EL (cell line): Measurements from ENCODE around the gene NNMT.

ENCODE experiments used
- DNase-seq: peaks from one replicate; pipeline ENCODE4 v3.0.0-alpha.2; 2016

NNMT gene

DNA sequence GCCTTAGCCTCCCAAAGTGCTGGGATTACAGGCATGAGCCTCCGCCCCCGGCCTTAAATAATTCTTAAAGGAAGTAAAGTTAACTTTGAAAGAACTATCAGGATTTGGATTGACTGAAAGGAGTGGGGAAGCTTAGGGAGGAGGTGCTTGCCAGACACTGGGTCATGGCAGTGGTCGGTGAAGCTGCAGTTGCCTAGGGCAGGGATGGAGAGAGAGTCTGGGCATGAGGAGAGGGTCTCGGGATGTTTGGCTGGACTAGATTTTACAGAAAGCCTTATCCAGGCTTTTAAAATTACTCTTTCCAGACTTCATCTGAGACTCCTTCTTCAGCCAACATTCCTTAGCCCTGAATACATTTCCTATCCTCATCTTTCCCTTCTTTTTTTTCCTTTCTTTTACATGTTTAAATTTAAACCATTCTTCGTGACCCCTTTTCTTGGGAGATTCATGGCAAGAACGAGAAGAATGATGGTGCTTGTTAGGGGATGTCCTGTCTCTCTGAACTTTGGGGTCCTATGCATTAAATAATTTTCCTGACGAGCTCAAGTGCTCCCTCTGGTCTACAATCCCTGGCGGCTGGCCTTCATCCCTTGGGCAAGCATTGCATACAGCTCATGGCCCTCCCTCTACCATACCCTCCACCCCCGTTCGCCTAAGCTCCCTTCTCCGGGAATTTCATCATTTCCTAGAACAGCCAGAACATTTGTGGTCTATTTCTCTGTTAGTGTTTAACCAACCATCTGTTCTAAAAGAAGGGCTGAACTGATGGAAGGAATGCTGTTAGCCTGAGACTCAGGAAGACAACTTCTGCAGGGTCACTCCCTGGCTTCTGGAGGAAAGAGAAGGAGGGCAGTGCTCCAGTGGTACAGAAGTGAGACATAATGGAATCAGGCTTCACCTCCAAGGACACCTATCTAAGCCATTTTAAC lies at the start of gene NNMT:
Gene NNMT, plus strand, starts transcription at position 724 of the 929 bp plus-strand sequence. Its CDS starts 158 bp downstream, at position 882.
- DNase-seq, result peak; percentile 96

GRCh38 chr11:114247070-114247789 lies 49.0 kb upstream of the NNMT start:
- DNase-seq, result no peak

DNA sequence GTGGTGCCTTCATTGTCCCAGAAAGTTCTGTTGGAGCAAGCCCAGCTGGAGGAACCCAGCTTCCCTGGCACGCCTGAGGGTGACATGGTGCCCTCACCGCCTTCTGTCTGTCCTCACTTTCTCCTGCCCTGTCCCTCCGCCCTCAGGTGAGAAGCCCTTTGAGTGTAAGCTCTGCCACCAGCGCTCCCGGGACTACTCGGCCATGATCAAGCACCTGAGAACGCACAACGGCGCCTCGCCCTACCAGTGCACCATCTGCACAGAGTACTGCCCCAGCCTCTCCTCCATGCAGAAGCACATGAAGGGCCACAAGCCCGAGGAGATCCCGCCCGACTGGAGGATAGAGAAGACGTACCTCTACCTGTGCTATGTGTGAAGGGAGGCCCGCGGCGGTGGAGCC lies 46.0 kb upstream of the NNMT start:
- DNase-seq, result no peak

- no peak for DNase-seq
Observed at GRCh38 chr11:114250993-114251814, 45.0 kb upstream of the NNMT start.

- DNase-seq, result no peak
Observed at GRCh38 chr11:114251815-114252337, 44.3 kb upstream of the NNMT start.

- no peak for DNase-seq
Observed at GRCh38 chr11:114252767-114253166, 43.4 kb upstream of the NNMT start.

GRCh38 chr11:114253771-114254170 lies 42.4 kb upstream of the NNMT start:
- no peak for DNase-seq

GRCh38 chr11:114254571-114255146 lies 41.5 kb upstream of the NNMT start:
- DNase-seq, result no peak

DNA sequence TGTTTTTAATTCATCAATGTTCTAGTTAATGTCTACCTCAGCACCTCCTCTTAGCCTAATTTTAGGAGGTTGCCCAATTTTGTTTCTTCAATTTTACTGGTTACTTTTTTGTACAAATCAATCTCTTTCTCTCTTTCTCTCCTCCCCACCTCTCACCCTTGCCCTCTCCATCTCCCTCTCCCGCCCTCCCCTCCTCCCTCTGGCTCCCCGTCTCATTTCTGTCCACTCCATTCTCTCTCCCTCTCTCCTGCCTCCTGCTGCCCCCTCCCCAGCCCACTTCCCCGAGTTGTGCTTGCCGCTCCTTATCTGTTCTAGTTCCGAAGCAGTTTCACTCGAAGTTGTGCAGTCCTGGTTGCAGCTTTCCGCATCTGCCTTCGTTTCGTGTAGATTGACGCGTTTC lies 40.9 kb upstream of the NNMT start:
- no peak for DNase-seq

DNA sequence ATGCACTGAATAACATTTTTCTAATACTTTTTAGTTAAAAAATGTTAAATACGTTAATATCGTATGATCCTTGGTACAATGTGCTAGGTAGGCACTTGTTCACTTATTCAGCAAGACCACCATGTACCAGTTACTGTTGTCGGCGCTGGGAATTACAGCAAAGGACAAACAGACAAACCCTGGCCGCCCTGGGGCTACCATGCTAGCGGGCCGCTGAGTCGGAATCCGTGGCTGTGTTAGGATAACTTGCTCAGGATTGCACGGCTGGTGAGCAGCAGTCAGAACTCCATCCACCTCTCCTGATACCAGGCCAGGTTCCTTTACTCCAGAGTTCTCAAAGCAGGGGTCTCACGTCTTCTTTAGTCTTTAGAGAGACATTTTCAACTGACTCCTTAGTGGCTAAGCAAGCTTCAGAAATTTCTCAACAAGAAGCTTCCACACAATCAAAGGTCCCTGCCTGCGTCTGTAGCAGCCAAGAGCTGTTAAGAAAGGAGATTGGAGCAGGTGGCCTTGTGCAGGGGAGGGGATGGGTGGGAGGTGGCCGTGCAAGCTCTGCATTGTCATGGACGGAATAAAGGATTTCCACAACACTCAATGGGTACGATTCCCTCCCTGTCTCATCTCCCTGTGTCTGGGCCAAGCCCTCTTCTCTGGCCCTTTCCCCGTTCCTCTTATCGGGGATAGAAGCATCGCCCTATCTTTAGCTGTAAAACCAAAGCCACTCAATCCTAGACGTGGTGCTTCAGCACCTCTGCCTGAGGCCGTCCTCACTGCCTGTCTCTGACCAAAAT lies 39.8 kb upstream of the NNMT start:
- no peak for DNase-seq

GRCh38 chr11:114256967-114257286 lies 39.3 kb upstream of the NNMT start:
- no peak for DNase-seq

DNA sequence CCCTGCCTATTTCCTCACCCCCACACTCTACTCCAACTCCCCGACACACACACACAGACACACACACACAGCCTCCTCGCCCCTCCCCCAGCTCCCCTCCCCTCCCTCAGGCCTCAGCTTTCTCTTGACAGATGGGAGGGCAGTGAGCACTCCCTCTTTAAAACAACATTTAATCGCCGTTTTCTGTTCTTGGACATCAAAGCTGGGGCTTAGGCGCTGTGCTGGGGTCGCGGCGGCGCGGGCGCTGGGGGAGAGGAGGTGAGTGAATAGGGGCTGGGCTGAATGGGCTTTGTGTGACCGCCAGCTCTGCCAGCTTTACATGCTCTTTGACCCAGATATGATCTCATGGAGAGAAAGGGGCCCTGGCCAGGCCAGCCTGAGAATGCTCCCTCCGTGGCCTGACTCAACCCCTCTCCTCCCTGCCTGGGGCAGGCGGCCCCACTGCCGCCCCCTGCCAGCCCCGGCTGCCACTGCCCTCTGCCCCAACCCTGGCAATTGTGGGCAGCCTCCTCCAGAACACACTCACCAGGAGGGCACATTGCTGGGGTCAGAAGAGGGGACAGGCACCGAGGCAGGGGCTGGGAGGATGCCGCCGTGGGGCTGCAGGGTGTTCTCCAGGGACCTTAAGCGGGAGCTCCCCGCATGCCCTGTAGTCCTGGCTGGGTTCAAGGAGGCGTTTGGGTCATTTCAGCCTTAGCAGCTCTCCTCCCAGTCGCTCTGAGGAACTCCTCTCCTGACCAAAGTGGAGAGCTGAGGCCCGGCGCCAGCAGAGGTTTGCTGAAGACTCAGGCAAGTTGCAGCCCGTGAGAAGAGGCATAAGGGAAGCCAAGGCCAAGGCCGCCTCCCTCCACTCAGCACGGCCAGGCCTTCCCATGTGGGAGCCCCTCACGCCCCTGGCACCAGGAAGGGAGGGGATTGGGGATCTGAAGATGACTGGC lies 38.3 kb upstream of the NNMT start:
- no peak for DNase-seq

- no peak for DNase-seq
Observed at GRCh38 chr11:114258696-114259095, 37.5 kb upstream of the NNMT start.

DNA sequence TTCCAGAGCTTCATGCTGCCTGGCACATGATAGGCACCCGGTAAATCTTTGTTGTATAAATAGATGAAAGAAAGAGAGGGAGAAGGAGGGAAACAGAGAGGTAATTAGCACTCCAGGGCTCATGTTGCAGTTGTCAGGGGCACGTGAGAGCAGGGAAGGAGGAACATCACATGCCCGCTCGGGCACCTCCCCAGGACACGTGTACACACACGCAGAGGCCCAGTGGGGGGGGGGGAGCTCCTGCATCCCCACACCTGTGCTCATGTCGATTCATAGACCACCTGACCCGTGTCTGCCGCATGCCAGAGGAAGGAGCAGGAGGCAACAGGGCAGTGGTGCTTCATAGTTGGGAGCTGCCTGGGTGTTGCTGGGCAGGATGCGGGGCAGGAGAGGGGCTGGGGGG lies 37.1 kb upstream of the NNMT start:
- DNase-seq, result no peak

DNA sequence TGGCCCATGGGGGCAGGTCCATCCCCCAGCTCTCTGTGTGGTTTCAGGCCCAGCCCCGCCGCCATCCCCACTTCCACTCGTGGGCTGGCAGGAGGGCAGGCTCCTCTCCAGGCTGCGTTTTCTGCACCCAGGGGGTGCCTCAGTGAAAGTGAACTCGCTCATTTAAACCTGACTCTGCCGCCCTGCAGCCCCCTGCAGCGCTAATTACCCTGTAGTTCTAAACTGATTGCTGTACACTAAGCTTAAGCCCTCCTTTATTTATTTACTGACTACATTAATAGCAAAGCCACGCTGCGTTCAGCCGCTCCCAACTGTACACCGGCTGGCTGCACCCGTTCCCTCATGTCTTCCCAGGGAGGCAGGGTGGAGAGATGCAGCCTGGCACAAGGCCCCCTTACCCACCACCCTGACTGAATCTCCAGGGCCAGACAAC lies 36.6 kb upstream of the NNMT start:
- DNase-seq, result no peak

DNA sequence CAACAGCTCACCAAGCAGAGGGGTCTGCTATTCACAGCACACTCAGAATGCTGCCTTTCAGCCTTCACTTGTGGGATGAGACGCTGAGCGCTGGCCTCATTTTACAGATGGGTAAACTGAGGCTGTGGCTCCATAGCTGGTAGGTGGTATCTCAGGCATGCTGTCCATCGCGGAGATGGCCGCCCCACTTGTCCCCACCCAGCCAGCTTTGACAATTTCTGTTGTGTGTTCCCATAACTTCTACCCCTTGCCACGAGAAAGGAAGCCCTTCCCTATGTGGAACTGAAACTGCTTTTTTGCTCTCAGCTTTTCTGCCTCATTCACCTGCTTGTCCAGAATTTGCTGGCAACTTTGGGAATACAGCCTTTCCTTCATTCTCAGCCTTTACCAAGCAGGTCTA lies 36.1 kb upstream of the NNMT start:
- DNase-seq, result no peak

DNA sequence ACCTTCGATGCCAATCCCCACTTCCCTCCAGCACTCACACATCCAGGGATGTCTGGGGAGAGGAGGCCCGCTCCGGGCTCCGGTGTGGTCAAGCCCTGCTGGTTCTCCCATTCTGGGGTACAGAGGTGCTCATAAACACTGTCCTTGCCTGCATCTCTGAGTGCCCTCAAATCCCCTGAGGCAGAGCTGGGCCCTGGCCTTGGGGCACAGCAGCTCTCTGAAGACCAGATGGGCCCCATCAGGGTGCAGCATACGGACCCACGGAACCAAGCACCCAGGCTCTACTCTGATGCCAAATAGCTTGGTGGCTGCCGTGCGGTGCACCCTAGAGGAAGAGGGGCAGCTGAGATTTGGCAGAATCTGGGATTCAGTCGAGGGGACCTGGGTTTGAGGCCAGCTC lies 35.7 kb upstream of the NNMT start:
- no peak for DNase-seq

DNA sequence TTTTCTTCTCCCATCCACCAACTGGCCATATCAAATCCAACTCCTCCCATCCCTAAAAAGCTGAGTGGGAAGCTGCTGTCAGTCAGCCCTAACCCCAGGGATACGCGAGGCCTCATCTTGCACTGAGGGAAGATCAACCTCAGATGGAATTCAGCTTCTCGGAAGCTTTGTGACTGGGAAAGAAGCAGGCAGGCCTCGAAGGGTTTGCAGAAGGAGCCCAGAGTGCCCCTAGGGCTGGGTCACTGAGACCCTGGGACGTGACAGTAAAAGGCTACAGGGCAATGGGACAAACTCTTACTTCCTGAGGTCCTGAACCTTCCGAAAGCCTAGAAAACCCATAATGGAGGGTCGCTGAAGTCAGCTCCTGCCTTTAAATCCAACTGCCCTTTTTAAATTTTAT lies 34.4 kb upstream of the NNMT start:
- no peak for DNase-seq

DNA sequence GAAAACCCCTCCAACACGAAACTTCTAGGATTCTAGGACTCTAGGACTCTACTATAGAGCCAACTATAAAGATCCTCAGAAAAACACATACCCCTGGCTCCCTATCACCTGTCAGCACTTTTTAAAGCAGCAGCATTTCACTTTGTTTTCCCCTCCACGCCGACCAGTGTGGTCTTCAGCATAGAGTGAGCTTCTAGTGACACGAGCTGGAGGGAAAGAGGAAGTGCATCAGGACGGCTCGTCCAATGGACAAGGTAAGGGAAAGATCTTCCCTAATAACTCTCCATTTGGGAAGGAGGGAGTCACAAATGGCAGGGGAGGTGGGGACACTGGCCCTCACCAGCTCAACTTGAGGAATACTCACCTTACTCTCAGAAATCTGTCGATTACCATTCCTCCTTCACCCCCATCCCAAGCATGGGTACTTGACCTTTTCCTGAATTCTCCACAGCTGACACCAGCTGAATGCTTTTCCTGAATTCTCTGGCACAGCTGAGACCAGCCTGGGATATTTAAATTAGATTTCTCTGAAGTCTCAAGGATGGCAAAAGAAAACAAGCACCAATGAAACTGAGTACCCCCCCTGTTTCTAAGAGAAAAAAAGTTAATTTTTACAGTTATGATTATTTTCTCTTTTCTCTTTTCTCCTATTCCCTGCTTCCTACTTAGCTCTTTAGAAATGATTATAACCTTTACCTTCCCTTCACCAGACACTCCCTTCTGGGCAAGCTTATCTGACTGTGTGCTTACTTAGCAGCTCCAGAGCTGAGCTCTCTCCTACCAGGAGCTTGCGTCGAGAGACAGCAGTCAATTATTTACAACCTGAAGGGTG lies 33.3 kb upstream of the NNMT start:
- DNase-seq, result peak; percentile 44
